Keratinocyte (primary cell): ENCODE measurements around the gene CCBE1. TPM values are rescaled to one million over a fixed set of nuclear protein-coding genes. Genes with fewer than 3 reads are reported as not detected.

Experiments
- DNase-seq: peaks from one replicate; pipeline ENCODE4 v3.0.0-alpha.2; 2011; ENCODE audit warnings: low read depth, missing footprints, low spot score
- FAIRE-seq: peaks from 2 replicates; lab custom pipeline; 2011; peaks lifted over from hg19 to GRCh38; lab: Jason Lieb, UNC
- H2AFZ ChIP-seq: 2 replicates; pipeline ENCODE4 v1.6.0; 2012; ENCODE audit warnings: low read length, control low read depth, inconsistent platforms; ENCODE audit not compliant: control insufficient read depth
- H3K27ac ChIP-seq: 2 replicates; pipeline ENCODE4 v1.5.1; 2011; ENCODE audit warnings: low read length; ENCODE audit not compliant: control insufficient read depth, insufficient read depth
- H3K27me3 ChIP-seq: 3 replicates; pipeline ENCODE4 v1.6.0; 2011; ENCODE audit warnings: low read length; ENCODE audit not compliant: control insufficient read depth, insufficient read depth; ENCODE audit errors: extremely low read depth
- H3K36me3 ChIP-seq, 2 experiments: 2 replicates in 1 of 2; 3 replicates in 1 of 2; pipeline ENCODE4 v1.5.1; 2011; ENCODE audit warnings: low read length in 2 of 2, mild to moderate bottlenecking in 1 of 2; ENCODE audit not compliant: control insufficient read depth in 2 of 2, insufficient read depth in 2 of 2; ENCODE audit errors: extremely low read depth in 1 of 2
- H3K4me1 ChIP-seq: 3 replicates; pipeline ENCODE4 v1.5.1; 2011; ENCODE audit warnings: low read length; ENCODE audit not compliant: control insufficient read depth, insufficient read depth; ENCODE audit errors: extremely low read depth
- H3K4me2 ChIP-seq: 3 replicates; pipeline ENCODE4 v1.6.0; 2011; ENCODE audit warnings: low read depth, low read length; ENCODE audit not compliant: control insufficient read depth, insufficient read depth; ENCODE audit errors: extremely low read depth
- H3K4me3 ChIP-seq, 3 experiments: fragments of 200-600 bp in 1 of 3; sonication (generic) in 1 of 3; 2 replicates in 2 of 3; 3 replicates in 1 of 3; pipeline ENCODE4 v1.5.1; 2011 to 2016; ENCODE audit warnings: low read length in 3 of 3, mild to moderate bottlenecking in 3 of 3, control low read depth in 2 of 3, inconsistent platforms in 1 of 3, low read depth in 1 of 3, mixed read lengths in 1 of 3, mixed run types in 1 of 3, moderate library complexity in 1 of 3; ENCODE audit not compliant: control insufficient read depth in 2 of 3, insufficient read depth in 2 of 3; ENCODE audit errors: extremely low read depth in 1 of 3
- H3K79me2 ChIP-seq: 2 replicates; pipeline ENCODE4 v1.6.0; 2012; ENCODE audit warnings: low read length; ENCODE audit not compliant: control insufficient read depth, insufficient read depth
- H3K9ac ChIP-seq: 3 replicates; pipeline ENCODE4 v1.6.0; 2011; ENCODE audit warnings: low read length; ENCODE audit not compliant: control insufficient read depth, insufficient read depth; ENCODE audit errors: extremely low read depth
- H3K9me1 ChIP-seq: 3 replicates; pipeline ENCODE4 v1.6.0; 2011; ENCODE audit warnings: low read length; ENCODE audit not compliant: control insufficient read depth, insufficient read depth; ENCODE audit errors: extremely low read depth
- H3K9me3 ChIP-seq: 2 replicates; pipeline ENCODE4 v1.5.1; 2012; ENCODE audit warnings: low read depth, low read length; ENCODE audit not compliant: control insufficient read depth
- H4K20me1 ChIP-seq: 3 replicates; pipeline ENCODE4 v1.6.0; 2011; ENCODE audit warnings: low read length; ENCODE audit not compliant: control insufficient read depth, insufficient read depth; ENCODE audit errors: extremely low read depth
- EZH2 ChIP-seq: IDR thresholded peaks from one replicate; pipeline ENCODE4 v1.6.1; 2012; ENCODE audit warnings: inconsistent platforms, mild to moderate bottlenecking, low read length, moderate library complexity
- dilution Hi-C: fragments of 300-500 bp; cut with MboI; formaldehyde crosslinking; loops from one replicate; pipeline ENCODE4 v1.7.0; 2020; ENCODE audit warnings: low sequenced_read_pairs; ENCODE audit not compliant: extremely low pct_ligation_motif_present
- polyA plus RNA-seq, 5 experiments: library from polyadenylated mRNA; depleted of rRNA in 3 of 5; stranded (reverse) in 3 of 5; stranded (forward) in 1 of 5; unstranded in 1 of 5; fragments of >200 nt; gene quantifications; 1 replicate in 1 of 5; 2 replicates in 3 of 5; 3 replicates in 1 of 5; pipeline versions ENCODE4 v1.2.1 to v1.2.3, GENCODE V29; 2011 to 2012; ENCODE audit warnings: missing spikeins in 2 of 5, low read depth in 1 of 5, low replicate concordance in 1 of 5
- TF ChIP-seq, protein P1 (sequence below), 3 experiments: IDR thresholded peaks in 1 of 3; conservative IDR thresholded peaks in 1 of 3; optimal IDR thresholded peaks in 1 of 3; 2 replicates in 2 of 3; 3 replicates in 1 of 3; pipeline versions ENCODE3 to v1.5.1; 2011; ENCODE audit warnings: low read length in 3 of 3, mild to moderate bottlenecking in 3 of 3, moderate library complexity in 2 of 3, control low read depth in 1 of 3, inconsistent platforms in 1 of 3; ENCODE audit not compliant: insufficient read depth in 2 of 3; ENCODE audit errors: extremely low read depth in 1 of 3

The CCBE1 gene
- polyA plus RNA-seq, 1 donor (not counting 4 experiments of a cell fraction or from before 2014, with no cell fraction given): 20.1 TPM

DNA sequence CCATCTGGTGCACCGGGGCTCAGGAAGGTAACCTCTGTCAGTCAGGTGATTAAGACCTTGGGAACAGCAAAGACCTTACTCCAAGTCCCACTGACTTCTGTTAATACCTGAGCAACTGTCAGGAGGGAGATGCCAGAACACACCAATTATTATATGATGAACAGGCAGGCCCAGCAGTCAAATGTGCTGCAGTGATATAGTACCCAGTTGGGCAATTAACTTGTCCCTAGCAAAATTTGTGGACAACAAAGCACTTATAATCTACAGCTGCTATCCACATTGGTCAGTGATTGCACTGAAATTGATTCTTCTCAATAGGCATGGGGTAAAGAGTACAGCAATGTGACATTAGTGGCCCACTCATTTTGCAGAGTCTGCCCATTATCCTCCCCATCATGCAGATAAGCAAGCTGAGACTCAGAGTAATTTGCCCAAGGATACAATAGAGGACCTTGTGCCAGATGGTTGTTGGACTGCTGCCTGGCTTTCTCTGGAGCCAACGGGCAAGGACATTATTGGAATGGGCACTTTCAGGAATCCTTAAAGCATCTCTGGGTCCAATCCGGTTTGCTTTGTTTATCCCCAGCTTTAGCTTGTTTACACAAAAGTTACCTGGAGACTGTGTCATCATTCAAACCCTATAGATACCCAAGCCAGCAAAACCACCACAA, 147.6 kb downstream of the CCBE1 start:
- Histone ChIP-seq H3K36me3 (no peaks in the 10 kb centered on the region), H3K9ac (no peak overlapping the region), H3K9me1 (no peaks in the 10 kb centered on the region), H2AFZ (no peak overlapping the region), H3K27me3 (no peaks in the 10 kb centered on the region), H3K9me3 (no peaks in the 10 kb centered on the region), H3K4me2 (no peak overlapping the region), H3K4me1 (peaks cover 4% of the 10 kb centered on the region), H3K79me2 (no peaks in the 10 kb centered on the region), H3K4me3 (no peak overlapping the region), H4K20me1 (no peaks in the 10 kb centered on the region), H3K27ac (no peak overlapping the region)
- dilution Hi-C loops: no loop called here
- DNase-seq: no peak
- no peak for TF ChIP-seq EZH2
- TF ChIP-seq, protein P1, sequence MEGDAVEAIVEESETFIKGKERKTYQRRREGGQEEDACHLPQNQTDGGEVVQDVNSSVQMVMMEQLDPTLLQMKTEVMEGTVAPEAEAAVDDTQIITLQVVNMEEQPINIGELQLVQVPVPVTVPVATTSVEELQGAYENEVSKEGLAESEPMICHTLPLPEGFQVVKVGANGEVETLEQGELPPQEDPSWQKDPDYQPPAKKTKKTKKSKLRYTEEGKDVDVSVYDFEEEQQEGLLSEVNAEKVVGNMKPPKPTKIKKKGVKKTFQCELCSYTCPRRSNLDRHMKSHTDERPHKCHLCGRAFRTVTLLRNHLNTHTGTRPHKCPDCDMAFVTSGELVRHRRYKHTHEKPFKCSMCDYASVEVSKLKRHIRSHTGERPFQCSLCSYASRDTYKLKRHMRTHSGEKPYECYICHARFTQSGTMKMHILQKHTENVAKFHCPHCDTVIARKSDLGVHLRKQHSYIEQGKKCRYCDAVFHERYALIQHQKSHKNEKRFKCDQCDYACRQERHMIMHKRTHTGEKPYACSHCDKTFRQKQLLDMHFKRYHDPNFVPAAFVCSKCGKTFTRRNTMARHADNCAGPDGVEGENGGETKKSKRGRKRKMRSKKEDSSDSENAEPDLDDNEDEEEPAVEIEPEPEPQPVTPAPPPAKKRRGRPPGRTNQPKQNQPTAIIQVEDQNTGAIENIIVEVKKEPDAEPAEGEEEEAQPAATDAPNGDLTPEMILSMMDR (optimal IDR thresholded peaks at IDR 0.05 in 1 of 3, IDR thresholded peaks at IDR 0.05 in 1 of 3, conservative IDR thresholded peaks at IDR 0.05 in 1 of 3; ENCODE audit: extremely low read depth in 1 of 3, insufficient read depth in 2 of 3, low read length in 3 of 3): no peak
- FAIRE-seq: peak; percentile 20

DNA sequence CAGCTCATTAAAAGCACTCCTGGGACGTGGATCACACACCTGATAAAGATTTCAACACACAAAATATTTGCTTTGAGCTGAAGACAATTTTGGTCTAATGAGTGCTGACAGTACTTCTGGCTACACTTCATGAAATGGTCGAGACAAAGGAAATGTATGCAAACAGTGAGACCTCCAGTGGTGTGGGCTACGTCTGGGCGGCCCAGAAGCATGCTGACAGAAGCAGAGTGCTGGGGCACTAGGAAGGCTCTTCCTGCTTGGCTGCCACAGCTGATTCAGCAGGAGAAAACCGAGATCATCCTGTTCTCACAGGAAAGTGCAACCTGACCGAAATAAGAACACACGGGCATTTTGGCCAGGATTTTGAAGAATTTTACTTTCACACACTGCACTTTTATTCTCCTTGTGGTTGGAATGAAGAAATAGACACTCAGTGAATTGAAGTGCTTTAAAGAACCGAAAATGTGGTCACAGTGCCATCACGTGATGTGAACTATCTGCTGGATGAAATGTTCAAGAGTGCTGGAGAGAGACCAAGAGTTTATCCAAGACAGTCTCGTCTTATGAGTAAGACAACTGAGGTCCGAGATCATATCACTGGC, 149.5 kb downstream of the CCBE1 start:
- Histone ChIP-seq H3K27ac (no peak overlapping the region), H2AFZ (no peak overlapping the region), H3K9ac (no peak overlapping the region), H3K36me3 (no peaks in the 10 kb centered on the region), H3K4me2 (no peak overlapping the region), H4K20me1 (no peaks in the 10 kb centered on the region), H3K27me3 (no peaks in the 10 kb centered on the region), H3K4me1 (no peaks in the 10 kb centered on the region), H3K4me3 (no peak overlapping the region), H3K9me1 (no peaks in the 10 kb centered on the region), H3K9me3 (no peaks in the 10 kb centered on the region), H3K79me2 (no peaks in the 10 kb centered on the region)
- DNase-seq (no peak), FAIRE-seq (peak; percentile 34)
- dilution Hi-C loops: no loop called here
- no peak for TF ChIP-seq EZH2
- TF ChIP-seq, protein P1 (optimal IDR thresholded peaks at IDR 0.05 in 1 of 3, IDR thresholded peaks at IDR 0.05 in 1 of 3, conservative IDR thresholded peaks at IDR 0.05 in 1 of 3; ENCODE audit: extremely low read depth in 1 of 3, insufficient read depth in 2 of 3, low read length in 3 of 3): no peak
